Heart right ventricle (tissue), 16 donors: Measurements from ENCODE around the gene CFAP99. TPM values are rescaled to one million over a fixed set of nuclear protein-coding genes. Genes with fewer than 3 reads are reported as not detected.

Source experiments
- ATAC-seq, 8 donors: fragments of 200-7000 bp; cut with Tn5 transposase; one replicate each; pipeline ENCODE4 v1.9.1; 2020; ENCODE audit warnings: mild to moderate bottlenecking in 8 of 8, moderate library complexity in 8 of 8, moderate number of reproducible peaks in 1 of 8
- DNase-seq, 2 donors: peaks; one replicate each; pipeline ENCODE4 v3.0.0-alpha.2; 2020
- H3K27ac ChIP-seq, 10 donors: fragments of 200-600 bp; sonication (generic) in 2 of 10; one replicate each; pipeline versions ENCODE4 v1.5.0 to v1.8.0; 2020 to 2022; ENCODE audit warnings: mild to moderate bottlenecking in 3 of 10
- H3K27me3 ChIP-seq, 7 donors: fragments of 200-600 bp; one replicate each; pipeline ENCODE4 v1.8.0; 2021 to 2022; ENCODE audit warnings: mild to moderate bottlenecking in 2 of 7
- H3K36me3 ChIP-seq, 9 donors: fragments of 200-600 bp; sonication (generic) in 1 of 9; one replicate each; pipeline versions ENCODE4 v1.5.0 to v1.8.0; 2020 to 2022; ENCODE audit warnings: mild to moderate bottlenecking in 2 of 9
- H3K4me1 ChIP-seq, 9 donors: fragments of 200-600 bp; sonication (generic) in 1 of 9; one replicate each; pipeline versions ENCODE4 v1.5.0 to v1.8.0; 2020 to 2022; ENCODE audit warnings: mild to moderate bottlenecking in 4 of 9
- H3K4me3 ChIP-seq, 10 donors: fragments of 200-600 bp; sonication (generic) in 2 of 10; one replicate each; pipeline versions ENCODE4 v1.5.0 to v1.8.0; 2020 to 2022; ENCODE audit warnings: mild to moderate bottlenecking in 7 of 10, moderate library complexity in 2 of 10
- H3K9me3 ChIP-seq, 11 donors: fragments of 200-600 bp in 10 of 11; sonication (generic) in 2 of 11; one replicate each; pipeline versions ENCODE4 v1.5.0 to v1.8.0; 2013 to 2022; ENCODE audit warnings: mild to moderate bottlenecking in 2 of 11, control low read depth in 1 of 11, moderate library complexity in 1 of 11
- WGBS, 2 donors: extraction: QIAGEN DNeasy Blood & Tissue Kit; methylation state at CpG; one replicate each; pipeline ENCODE4 v1.1.7; 2013; ENCODE audit warnings: inconsistent platforms in 1 of 2; 5-methylcytosine and 5-hydroxymethylcytosine counted together
- intact Hi-C, 10 donors: fragments of 100-400 bp; cut with DNase I; formaldehyde crosslinking; loops; one replicate each; pipeline versions ENCODE4 v1.11.1 to v1.14.2; 2022
- polyA plus RNA-seq, 2 donors: library from polyadenylated mRNA; stranded (reverse); fragments of 200-250 nt; gene quantifications; one replicate each; pipeline ENCODE4 v1.2.3, GENCODE V29; 2013
- total RNA-seq, 10 donors: library from RNA; stranded (reverse); fragmentation: NEBNext Ultra II Directional in 3 of 10; extraction: Animal tissue kit (Norgen Biotek cat#: 25700) in 3 of 10; gene quantifications; one replicate each; pipeline versions ENCODE4 v1.2.1 to v1.2.4, GENCODE V29; 2021 to 2023
- TF ChIP-seq, protein P1 (sequence below), 9 donors: fragments of 200-600 bp; sonication (generic) in 2 of 9; IDR thresholded peaks; one replicate each; pipeline versions ENCODE4 v1.5.0 to v1.8.0; 2021 to 2022; ENCODE audit warnings: antibody characterized with exemption in 9 of 9, mild to moderate bottlenecking in 5 of 9, moderate library complexity in 1 of 9
- donor health status: Arrhythmogenic right ventricular cardiomyopathy.
- donor health status: ischemic (EF 13 %, LVEDD 7.1; RV severe dilation, severe dysfunction).
- donor health status: healthy with polysubstance abuse.
- donor health status: DM: no; HTN: yes; CAD: no.
- donor health status: DM: no; HTN: no; CAD: no.
- donor health status: ischemic (EF 25% LVEDD 6.9; RV normal size, moderate dysfunction).
- donor health status: ischemic (EF 25% LVEDD 5.7; RV mildly dilated, moderate dysfunction).
- donor health status: healthy.
- donor health status: DM: yes; HTN: yes; CAD: no.
- donor health status: Ischemic cardiomyopathy.
- donor health status: ischemic (EF 35%, LVEDD 5.7; RV mildly dilated, moderate dysfunction).
- donor health status: nonischemic (EF 11% LVEDD 7.7; RV severe dilation, severe dysfunction).
- donor health status: DM: yes; HTN: yes; CAD: no.
- donor health status: PGD.
- donor health status: ischemic (EF 29% LVEDD 5.4; RV normal size, mild dysfunction).
- donor health status: nonischemic (EF 23%, LVEDD 6.1; RV moderate dilation, normal function).

Gene CFAP99
- total and polyA plus RNA-seq, 12 donors, result not detected

- ATAC-seq (no peak), DNase-seq (no peak)
- Histone ChIP-seq H3K36me3 (no peaks in the 10 kb centered on the region), H3K4me3 (no peak overlapping the region), H3K27ac (no peak overlapping the region), H3K4me1 (peaks cover 0 to 16% (median 6%) of the 10 kb centered on the region in 9 donors), H3K9me3 (no peaks in the 10 kb centered on the region), H3K27me3 (peaks cover 0 to 22% (median 0%) of the 10 kb centered on the region in 7 donors)
- 52 to 55% methylated on average over 20 of the region's 20 CpGs for WGBS, 2 donors
- TF ChIP-seq, protein P1, sequence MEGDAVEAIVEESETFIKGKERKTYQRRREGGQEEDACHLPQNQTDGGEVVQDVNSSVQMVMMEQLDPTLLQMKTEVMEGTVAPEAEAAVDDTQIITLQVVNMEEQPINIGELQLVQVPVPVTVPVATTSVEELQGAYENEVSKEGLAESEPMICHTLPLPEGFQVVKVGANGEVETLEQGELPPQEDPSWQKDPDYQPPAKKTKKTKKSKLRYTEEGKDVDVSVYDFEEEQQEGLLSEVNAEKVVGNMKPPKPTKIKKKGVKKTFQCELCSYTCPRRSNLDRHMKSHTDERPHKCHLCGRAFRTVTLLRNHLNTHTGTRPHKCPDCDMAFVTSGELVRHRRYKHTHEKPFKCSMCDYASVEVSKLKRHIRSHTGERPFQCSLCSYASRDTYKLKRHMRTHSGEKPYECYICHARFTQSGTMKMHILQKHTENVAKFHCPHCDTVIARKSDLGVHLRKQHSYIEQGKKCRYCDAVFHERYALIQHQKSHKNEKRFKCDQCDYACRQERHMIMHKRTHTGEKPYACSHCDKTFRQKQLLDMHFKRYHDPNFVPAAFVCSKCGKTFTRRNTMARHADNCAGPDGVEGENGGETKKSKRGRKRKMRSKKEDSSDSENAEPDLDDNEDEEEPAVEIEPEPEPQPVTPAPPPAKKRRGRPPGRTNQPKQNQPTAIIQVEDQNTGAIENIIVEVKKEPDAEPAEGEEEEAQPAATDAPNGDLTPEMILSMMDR (IDR thresholded peaks at IDR 0.05), result no peak
- intact Hi-C loops, result no loop called here
Measured at GRCh38 chr4:2390784-2391421, 27.9 kb upstream of the CFAP99 start.

DNA sequence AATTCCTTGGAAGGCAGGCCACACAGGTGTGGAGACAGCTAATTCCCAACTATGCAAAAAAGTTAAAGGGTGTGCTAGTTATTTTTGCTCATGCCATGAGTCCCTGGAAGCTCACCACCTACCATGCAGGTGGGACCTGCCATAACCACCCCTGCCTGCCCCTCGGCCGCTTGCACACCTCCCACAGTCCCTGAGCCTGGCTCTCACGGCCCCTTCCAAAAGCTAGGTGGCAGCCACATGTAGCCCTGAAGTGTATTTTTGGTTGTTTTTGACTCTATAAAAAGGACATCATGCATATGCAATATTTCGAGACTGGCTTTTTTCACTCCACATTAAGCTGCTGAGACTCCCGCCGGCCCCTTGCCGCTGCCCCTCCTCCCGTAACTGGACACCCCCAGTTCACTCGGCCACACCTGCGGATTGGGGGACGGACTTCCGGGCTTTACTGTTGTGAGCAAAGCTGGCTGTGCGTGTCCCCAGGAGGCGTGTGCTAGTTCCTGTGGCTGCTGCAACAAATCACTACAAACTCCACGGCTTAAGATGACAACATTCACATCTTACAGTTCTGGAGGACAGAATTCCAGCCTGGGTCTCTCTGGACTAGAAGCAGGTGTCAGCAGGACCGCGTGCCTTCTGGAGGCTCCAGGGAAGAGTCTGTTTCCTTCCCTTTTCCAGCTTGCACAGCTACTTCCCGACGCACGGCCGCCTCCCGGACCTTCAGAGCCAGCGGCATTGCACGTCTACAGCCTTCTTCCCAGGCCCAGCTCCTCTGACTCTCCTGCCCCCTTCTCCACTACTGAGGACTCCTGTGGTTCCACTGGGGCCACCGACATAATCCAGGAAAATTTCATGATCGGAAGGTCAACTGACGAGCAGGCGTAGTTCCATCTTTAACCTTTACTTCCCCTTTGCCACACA is 25.1 kb upstream of the CFAP99 start:
- intact Hi-C loops, result no loop called here
- Histone ChIP-seq H3K4me3 (peak overlapping the region in 5 of 10 donors; percentile 5 to 22 (median 14)), H3K36me3 (no peaks in the 10 kb centered on the region), H3K27ac (no peak overlapping the region), H3K4me1 (peaks cover 0 to 11% (median 6%) of the 10 kb centered on the region in 9 donors), H3K9me3 (no peaks in the 10 kb centered on the region), H3K27me3 (peaks cover 0 to 22% (median 0%) of the 10 kb centered on the region in 7 donors)
- WGBS, 2 donors, result 25 to 31% methylated on average over 28 of the region's 28 CpGs
- TF ChIP-seq, protein P1 (IDR thresholded peaks at IDR 0.05), result no peak
- ATAC-seq (peak in 2 of 8 donors; percentile 34 to 46), DNase-seq (no peak)

DNA sequence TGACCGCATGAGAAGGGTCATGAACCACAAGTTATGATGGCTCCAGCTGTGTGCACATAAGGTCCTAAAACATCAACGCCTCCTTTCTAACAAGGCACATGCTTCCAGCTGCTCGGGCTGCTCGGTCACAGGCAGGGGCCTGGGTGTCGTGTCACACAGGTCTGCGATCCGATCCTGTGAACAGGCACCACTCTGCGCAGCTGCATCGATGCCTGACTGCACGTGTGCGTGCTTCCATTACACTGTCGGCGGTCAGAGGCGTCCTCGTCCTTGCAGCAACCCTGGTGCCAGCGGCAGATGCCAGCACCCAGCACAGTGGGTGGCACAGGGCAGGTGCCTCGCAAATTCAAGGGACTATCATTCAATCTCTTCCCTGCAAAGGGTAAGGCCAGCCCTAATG is 24.2 kb upstream of the CFAP99 start:
- TF ChIP-seq, protein P1 (IDR thresholded peaks at IDR 0.05), result no peak
- Histone ChIP-seq H3K27me3 (peaks cover 0 to 22% (median 0%) of the 10 kb centered on the region in 7 donors), H3K9me3 (no peaks in the 10 kb centered on the region), H3K4me1 (peaks cover 0 to 9% (median 6%) of the 10 kb centered on the region in 9 donors), H3K27ac (no peak overlapping the region), H3K36me3 (no peaks in the 10 kb centered on the region), H3K4me3 (no peak overlapping the region)
- intact Hi-C loops, result no loop called here
- ATAC-seq (peak in 1 of 8 donors; percentile 27), DNase-seq (no peak)
- 93% methylated on average over 17 of the region's 17 CpGs for WGBS, 2 donors

GRCh38 chr4:2395038-2395437 is 23.7 kb upstream of the CFAP99 start:
- TF ChIP-seq, protein P1 (IDR thresholded peaks at IDR 0.05), result no peak
- no peak for ATAC-seq
- Histone ChIP-seq H3K27me3 (peaks cover 0 to 22% (median 0%) of the 10 kb centered on the region in 7 donors), H3K9me3 (no peaks in the 10 kb centered on the region), H3K27ac (no peak overlapping the region), H3K4me3 (no peak overlapping the region), H3K4me1 (peaks cover 0 to 9% (median 6%) of the 10 kb centered on the region in 9 donors), H3K36me3 (no peaks in the 10 kb centered on the region)
- DNase-seq, result no peak
- 88 to 90% methylated on average over 9 of the region's 9 CpGs for WGBS, 2 donors
- intact Hi-C loops, result no loop called here
